Cerebellar nuclear complex (tissue), 1 donor: ENCODE data around the gene KANK3.
A peak's percentile ranks its signal among the peaks of the same experiment; 100 is the strongest.
"Not testable (repeated sequence)": the region's sequence is repeated elsewhere in the genome, so short reads cannot be mapped to it uniquely, and the experiment has no call there.

Experiments used
- DNase-seq, 2 experiments: peaks; one replicate each; lab custom pipeline; 2025; lab: John Stamatoyannopoulos, UW

KANK3 gene

DNA sequence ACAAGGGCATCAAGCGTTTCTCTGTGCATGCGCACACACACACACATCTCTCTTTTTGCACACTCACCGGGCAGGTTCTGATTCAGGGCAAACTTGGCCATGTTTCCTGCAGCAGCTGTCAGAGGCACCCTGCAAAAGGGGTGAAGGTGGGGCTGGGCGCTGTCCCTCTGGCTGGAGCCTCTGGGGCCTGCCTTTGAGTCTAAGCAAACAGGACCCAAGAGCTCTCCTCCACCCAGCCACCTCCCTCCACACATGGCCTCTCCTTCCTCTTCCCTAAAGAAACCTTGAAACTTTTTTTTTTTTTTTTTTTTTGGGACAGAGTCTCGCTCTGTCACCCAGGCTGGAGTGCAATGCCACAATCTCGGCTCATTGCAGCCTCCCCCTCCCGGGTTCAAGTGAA lies 5.3 kb downstream of the KANK3 start:
- no peak for DNase-seq

DNA sequence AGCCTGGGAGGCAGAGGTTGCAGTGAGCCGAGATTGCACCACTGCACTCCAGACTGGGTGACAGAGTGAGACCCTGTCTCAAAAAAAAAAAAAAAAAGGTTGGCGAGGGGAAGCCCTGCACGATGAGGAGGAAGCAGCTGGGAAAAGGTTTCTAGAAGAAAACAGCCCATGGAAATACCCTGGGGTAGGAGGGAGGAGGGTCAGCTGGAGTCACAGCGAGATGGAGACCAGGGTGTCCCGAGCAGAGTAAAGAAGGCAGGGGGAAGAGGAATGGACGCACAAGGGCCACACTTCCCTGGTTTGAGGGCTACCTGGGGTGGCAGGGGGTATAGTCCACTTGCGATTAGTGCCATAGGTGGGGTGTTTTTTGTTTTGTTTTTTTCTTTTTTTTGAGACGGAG lies 6.4 kb downstream of the KANK3 start:
- no peak for DNase-seq

DNA sequence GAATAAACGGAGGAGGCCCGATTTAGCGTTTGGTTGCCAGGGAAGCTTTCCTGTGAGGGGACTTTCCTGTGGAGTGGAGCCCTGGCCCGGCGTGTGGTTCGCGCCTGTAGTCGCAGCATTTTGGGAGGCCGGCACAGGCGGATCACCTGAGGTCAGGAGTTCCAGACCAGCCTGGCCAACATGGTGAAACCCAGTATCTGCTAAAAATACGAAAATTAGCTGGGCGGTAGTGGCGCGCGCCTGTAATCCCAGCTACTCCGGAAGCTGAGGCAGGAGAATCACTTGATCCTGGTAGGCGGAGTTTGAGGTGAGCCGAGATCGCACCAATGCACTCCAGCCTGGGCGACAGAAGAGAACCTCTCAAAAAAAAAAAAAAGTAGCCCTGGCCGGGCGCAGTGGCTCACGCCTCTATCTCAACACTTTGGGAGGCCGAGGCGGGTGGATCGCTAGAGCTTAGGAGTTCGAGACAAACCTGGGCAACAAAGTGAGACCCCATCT lies 6.9 kb downstream of the KANK3 start:
- no peak for DNase-seq

DNA sequence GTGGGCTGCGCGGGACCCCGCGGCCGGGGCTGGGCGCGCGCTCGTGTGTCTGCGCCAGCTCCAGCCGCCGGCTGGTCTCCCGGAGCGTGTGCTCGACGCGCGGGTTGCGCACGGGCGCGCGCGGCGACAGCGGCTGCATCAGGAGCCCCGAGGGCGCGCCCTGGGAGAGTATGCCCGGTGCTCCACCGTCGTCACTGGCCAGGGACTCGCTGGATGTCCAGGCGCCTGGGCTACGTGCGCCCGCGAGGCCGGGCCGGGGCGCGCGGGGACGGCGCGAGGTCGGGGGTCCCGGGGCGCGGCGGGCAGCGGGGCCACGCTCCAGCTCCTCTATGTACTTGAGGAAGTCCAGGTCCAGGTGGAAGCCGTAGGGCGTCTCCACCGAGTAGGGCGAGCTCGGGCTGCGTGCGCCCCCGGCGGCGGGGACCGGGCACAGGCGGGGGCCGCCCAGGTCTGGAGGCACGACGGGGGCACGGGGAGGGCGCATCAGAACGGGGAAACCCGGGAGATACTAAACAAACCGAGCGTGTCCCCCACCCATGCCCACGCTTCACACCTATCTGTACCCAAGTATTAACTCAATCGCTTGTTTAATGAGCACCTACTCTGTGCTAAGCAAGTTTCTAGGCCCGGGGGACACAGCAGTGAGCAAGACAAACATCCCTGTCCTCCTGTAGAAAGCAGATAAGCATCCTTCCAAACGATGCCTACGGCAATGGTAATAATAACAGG lies 7.6 kb downstream of the KANK3 start:
- DNase-seq, result no peak

DNA sequence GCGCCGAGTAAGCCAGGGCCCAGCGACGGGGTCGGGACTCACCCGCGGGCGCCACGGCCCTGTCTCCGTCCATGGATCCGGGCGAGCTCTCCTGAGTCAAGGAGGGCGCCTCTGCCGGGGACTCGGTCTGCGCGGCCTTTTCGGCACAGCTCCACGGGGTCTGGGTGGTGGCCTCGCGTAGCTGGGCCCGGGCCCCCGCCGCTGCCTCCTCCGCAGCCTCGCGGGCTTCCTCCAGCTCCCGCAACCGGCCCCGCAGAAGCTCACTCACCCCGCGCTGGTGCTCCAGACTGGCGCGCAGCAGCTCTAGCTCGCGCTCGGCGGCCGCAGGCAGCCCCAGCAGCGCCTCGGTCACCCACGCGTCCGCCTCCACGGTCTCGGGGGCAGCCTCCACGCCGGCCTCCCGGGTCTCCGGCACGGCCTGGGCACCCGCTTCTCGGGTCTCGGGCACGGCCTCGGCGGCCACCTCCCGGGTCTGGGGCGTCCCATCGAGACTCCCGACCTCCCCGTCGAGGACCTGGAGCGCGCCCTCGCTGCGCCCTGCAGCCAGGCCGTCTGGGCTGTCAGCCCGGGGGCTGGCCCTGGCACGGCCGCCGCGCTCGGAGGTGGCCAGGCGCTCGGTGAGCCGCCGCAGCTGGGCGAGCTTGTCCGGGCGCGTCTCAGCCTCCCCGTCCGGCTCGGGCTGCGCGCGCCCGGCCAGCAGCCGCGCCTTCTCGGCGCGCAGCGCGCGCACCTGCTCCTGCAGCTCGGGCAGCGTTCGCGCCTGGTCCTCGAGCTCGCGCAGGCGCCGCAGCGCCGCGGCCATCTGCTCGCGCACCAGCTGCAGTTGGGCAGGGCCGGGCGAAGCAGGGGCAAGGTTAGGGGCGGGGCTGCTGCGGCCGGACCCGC lies 8.4 kb downstream of the KANK3 start:
- no peak for DNase-seq

DNA sequence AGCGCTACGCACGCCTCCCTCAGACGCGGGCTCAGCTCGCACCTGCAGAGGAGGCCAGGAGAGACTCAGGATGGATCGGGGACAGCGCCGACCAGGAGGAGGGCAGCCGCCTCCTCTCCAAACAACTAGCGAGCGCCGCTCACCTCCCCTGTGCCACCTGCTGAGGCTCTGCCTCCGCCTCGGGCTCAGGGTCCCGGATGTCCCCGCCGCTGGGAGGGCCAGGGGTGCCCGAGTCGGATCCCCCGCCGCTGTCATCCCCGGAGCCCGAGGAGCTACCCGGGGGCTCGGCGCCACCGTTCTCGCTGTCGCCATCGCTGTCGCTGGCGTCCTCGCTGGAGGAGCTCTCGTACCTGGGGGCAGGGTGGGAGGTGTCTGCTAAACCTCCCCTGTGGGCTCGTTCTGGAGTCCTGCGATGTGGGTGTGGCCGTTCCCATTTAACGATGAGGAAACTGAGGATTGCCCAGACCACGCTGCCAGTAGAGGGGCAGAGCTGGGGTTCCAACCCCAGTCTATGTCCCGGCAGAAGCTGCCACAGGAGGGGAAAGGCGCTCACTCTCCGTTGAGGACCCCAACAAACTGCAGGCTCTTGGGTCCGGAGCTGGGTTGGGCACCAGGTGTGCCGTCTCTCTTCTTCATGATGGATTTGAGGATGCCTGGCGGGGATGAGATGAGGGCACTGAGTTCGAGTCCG lies 9.2 kb downstream of the KANK3 start:
- no peak for DNase-seq

DNA sequence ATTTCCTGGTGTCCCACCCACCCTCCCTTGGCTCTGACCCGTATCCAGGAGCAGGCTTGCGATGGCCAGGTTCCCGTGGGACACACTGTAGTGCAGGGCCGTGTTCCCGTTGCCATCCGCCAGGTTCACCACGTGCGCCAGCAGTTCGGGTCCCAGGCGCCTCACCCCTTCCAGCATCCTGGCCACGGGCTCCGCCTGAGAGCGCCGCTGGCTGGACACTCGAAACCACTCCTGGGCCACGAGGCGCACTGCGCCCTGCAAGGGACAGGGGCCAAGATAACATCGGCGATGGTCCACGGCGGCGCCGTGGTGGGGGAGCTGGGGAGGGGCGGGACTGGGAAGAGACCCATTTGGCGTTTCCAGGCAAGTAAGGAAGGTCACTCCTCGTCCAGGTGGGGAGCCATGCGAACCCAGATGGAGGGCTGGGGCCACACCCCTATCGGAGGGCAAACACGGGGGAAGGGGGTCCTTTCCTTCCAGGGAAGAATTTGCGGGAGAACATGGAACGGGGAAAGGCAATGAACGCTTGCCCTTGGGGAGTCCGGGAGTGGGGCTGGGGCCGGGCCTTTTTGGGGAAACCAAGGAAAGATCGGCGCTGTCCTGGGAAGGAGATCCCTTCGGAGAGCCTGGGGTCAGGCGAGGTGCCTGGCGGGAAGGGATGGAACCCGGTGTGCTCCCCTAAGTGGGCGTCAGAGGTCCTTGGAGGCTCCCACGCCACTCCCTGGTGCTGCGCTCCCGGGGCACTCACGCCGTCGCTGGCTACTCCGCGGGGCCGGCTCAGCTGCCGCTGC lies 9.9 kb downstream of the KANK3 start:
- DNase-seq, result no peak

DNA sequence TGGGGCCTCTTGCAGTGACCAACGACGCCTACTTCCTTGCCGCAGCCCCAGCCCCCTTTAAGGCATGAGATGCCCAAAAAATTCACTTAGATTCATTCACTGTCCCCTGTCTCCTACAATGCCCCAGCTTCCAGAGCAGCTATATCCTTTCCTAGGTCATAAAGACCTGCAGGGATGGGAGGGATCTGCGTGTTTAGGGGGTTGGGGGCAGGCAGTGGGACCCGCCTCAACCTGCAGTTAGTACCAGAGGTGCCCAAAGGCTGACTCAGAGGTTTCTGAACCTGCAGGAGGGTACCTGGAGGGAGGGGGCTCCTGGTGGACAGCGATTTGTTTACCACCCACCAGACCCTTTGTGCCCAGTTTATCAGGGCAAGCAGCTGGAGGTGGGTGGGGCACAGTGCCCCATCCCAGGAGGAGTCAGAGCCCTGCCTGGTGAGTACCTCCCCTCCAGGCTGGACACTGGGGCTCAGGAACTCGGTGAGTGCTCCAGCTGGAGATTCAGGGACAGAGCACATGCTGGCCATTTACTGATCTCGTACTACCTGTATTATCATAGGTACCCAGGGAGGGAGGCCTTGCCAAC lies 11.7 kb downstream of the KANK3 start:
- DNase-seq, result no peak

DNA sequence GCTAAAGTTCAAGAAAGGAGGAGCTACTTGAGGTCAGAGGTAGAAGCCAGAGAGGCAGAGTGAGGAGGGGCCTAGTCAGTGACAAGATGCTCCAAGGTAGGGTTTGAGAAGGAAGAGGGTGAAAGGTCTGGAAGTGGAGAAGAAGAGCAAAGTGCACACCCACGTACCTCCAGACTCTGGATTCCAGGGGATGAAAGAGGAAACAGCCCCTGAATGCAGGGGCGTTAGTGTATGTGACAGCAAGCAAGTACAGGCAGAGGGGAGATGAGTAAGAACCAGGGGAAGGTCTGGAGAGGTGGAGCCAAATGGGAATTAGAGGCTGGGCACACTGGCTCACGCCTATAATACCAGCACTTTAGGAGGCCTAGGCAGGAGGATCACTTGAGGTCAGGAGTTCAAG lies 13.1 kb downstream of the KANK3 start:
- no peak for DNase-seq

DNA sequence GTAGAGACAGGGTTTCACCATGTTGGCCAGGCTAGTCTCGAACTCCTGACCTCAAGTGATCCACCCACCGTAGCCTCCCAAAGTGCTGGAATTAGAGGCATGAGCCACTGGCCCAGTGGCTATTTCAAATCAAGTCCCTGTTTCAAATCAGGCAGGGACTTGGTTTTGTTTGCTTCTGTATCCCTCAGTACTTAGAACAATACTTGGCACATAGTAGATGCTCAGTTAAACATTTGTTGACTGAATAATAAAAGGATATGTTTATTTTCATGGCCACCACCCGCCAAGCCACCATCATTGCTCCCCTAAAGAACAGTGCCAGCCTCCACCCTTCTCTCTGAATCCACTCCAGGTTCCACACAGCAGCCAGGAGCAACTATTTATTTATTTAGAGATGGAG lies 17.6 kb downstream of the KANK3 start:
- DNase-seq, result no peak

DNA sequence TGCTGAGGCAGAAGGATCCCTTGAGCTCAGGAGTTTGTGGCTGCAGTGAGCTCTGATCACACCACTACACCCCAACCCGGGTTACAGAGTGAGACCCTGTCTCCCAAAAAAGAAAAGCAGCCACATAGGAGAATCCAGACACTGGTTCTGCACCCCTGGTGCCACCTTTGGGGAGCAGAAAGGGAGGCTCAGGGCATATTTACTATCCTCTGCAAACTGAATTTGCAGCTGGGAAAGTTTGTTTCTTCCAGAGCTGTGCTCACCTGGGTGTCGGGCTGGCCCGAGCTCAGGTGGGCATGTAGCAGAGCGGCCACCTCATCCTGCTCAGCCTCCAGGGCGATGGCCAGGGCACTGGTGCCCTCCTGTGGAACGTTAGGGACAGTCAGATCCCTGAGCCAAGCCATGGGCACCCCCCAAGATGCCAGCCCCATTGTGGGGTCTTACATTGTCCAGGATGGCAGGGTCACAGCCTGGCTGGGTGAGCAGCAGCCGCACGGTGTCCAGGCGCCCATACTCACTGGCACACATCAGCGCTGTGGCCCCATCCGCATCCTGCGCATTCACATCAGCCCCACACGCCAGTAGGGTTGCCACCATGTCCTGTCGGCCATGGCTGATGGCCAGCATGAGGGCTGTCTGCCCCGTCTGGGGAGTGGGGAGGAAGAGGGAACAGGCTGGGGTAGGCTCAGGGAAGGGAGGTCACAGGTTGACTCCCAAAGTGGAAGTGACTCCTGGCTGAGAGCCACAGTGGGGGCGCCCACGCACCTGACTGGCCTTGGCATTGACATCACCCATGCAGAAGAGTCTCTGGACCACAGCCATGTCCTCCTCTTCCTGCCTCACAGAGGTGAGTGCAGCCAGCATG lies 18.6 kb downstream of the KANK3 start:
- no peak for DNase-seq

DNA sequence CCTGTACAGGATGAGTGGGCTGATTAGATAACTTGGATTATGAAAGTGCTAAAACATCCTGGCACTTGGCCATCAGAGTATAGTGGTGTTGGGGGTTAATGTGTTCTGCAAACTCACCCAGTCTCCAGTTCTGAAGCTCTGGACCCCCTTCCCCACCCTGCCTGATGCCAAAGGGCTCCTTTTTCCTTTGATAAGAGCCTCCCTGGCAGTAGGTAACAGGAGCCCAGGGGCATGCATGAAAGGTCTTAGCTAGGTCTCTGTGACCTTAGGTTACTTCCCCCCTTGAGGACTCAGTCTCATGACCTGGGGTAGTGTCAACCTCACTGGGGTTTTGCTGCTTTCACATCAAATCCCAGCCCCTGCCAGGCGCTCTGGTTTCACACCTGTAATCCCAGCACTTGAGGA lies 19.3 kb downstream of the KANK3 start:
- DNase-seq, result no peak

DNA sequence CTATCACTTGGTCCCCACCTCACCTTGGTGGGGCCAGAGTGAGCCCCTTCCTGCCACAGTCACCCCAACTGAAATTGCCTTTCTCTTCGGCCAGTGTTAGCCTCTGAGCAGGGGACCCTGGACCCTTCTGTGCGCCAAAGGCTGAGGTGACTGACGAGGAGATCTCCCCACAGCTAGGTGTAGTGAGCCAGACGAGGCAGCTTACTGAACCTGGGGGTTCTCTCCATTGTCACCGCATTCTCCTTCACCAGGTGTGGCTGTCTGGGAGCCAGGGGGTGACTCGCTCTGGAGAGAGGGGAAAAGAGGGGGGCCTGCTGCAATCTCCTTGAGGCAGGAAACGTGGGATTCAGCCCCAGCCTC lies 20.4 kb downstream of the KANK3 start:
- DNase-seq, result no peak

DNA sequence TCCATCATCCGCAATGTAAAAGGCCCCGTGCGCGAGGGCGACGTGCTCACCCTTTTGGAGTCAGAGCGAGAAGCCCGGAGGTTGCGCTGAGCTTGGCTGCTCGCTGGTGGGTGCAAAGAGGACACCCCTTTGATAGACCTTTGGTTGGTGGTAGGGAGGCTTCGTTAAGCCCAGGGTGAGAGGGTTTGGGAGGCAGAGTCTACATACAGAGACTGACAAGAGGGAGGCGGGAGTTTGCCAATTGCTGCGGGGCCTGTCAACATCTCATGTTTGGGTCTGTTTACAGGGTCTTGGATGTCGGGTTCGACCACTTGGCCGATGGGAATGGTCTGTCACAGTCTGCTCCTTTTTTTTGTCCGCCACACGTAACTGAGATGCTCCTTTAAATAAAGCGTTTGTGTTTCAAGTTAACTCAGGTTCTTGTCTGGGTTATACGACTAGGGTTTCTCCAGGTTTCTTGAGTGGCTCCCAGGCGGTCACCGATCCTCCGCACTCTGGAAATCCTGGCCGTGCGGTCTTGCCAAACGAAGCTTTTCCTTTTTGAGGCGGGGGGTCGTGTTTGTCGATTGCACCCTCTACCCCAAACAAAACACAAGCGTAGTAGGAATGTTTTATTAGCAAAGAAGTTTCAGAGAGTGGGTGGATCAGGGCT lies 20.9 kb downstream of the KANK3 start:
- DNase-seq, result no peak

DNA sequence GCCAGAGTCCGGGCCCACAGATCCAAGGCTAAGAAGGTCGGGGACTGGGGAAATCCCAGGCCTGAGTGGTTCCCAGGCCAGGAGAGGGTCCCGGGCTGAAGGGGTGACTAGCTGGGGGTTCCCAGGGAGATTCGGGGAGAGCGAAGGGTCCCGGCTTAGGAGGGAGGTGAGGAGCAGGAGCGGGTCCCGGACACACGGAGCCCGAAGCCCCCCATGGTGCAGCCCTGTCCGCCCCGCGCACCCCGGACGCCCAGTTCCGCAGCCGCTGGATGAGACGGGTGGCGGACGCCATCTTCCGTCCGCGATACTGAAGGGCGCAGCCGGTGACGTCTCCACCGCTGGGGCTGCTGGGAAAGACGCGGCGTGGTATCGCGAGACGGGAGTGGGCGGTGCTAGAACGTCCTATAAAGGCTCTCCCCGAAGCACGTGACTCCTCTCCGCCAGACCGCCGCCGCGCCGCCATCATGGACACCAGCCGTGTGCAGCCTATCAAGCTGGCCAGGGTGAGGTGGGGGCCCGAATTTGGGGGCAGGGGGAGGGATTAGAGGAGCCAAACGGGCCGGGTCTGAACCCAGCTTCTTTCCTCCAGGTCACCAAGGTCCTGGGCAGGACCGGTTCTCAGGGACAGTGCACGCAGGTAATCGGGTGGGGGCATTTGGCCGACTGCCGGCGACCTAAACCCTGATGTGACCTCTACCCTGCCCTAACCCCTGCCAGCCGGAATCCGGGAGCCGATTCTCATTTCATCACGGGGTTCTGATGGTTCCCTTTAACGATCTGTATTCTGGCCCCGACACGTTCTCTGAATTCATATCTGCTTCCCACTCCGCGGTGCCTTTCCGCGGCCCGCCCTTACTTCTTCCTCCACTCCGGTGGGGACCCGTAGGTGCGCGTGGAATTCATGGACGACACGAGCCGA lies 21.7 kb downstream of the KANK3 start, which contains the start of the genes NDUFA7 and RPS28:
TSS of gene NDUFA7 (minus strand) at position 309 of the 919 bp plus-strand sequence. CDS start at position 292, 17 bp downstream.
TSS of gene RPS28 (plus strand) at position 430 of the 919 bp plus-strand sequence. CDS start at position 465, 35 bp downstream.
- DNase-seq, result peak; percentile 9 to 64

DNA sequence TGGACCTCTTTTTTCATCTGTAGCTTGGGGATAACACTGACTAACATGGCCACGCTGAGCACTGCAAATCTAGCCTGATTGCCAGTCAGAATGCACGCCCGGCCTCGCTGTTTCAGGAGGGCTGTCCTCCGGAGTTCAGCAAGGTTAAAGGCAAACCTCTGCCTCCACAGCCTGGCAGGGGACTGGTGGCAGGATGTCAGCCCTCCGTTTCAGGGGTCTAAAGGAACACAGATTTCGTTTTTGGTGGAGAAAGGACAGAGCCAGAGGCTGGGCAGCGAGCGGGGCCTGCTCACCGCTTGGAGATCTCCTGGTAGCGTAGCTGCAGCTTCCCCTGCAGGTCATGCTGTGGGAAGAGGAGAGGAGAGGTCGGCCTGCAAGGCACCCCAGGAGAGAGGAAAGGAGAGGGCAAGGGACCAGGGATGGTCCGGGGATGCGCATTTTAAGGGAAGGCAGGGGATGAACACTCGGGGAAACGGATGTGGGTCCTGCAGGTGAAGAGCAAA lies 22.4 kb downstream of the KANK3 start:
- no peak for DNase-seq

DNA sequence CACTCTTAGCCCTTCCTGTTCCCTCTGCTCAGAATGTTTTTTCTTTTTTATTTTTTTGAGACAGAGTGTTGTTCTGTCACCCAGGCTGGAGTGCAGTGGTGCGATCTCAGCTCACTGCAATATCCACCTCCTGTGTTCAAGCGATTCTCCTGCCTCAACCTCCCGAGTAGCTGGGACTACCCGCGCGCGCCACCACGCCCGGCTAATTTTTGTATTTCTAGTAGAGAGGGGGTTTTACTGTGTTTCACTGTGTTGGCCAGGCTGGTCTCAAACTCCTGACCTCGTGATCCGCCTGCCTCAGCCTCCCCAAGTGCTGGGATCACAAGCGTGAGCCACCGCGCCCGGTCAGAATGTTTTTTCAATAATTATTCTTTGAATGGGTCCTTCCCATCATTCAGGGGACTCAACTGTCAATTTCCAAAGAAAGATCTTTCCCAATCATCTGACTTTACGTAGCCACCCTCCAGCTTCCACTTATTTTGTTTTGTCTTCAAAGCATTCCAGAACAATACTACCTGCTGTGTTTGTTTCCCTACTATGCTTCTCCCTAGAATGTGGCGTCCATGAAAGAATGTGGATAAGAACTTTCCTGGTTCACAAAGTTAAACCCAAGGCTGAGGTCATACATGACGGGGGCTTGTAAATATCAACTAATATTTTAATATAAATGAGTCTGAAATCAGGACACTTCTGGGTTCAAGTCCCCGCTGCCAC lies 23.1 kb downstream of the KANK3 start:
- no peak for DNase-seq

DNA sequence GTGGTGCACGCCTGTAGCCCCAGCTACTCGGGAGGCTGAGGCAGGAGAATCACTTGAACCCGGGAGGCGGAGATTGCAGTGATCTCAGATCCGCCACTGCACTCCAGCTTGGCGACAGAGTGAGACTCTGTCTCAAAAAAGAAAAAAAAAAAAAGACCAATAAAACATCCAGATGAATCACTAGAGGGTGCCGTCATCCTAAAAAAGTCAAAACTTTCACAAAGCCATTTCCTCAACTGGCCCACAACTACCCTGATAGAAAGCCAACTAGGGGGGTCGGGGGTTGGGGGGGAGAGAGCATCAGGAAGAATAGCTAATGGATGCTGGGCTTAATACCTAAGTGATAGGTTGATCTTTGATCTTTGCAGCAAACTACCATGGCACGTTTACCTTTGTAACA lies 24.2 kb downstream of the KANK3 start:
- DNase-seq, result not testable (repeated sequence)
